WI38 (cell line): ENCODE measurements around the gene IRS1.

Source experiments
- H3K4me3 ChIP-seq: 2 replicates; pipeline ENCODE4 v1.5.1; 2011; ENCODE audit warnings: low read depth, mild to moderate bottlenecking, control low read depth, low read length
- CTCF ChIP-seq: IDR thresholded peaks from 2 replicates; pipeline ENCODE4 v1.5.1; 2012; ENCODE audit warnings: low read depth, mild to moderate bottlenecking, control low read depth, low read length

Gene IRS1

GRCh38 chr2:226775032-226775509 lies 24.5 kb downstream of the IRS1 start:
- no peak overlapping the region for H3K4me3 ChIP-seq
- no peak for TF ChIP-seq CTCF

GRCh38 chr2:226773291-226773690 lies 26.3 kb downstream of the IRS1 start:
- TF ChIP-seq CTCF, result no peak
- H3K4me3 ChIP-seq, result no peak overlapping the region

GRCh38 chr2:226772389-226773179 lies 27.0 kb downstream of the IRS1 start:
- no peak overlapping the region for H3K4me3 ChIP-seq

GRCh38 chr2:226771067-226771466 lies 28.6 kb downstream of the IRS1 start:
- H3K4me3 ChIP-seq, result no peak overlapping the region
- no peak for TF ChIP-seq CTCF

More at GRCh38 chr2:226772389-226773179, 27.0 kb downstream of the IRS1 start:
- TF ChIP-seq CTCF, result no peak

- no peak for TF ChIP-seq CTCF
- H3K4me3 ChIP-seq, result no peak overlapping the region
Observed at GRCh38 chr2:226767056-226767813, 32.4 kb downstream of the IRS1 start.

- TF ChIP-seq CTCF, result no peak
- H3K4me3 ChIP-seq, result no peak overlapping the region
Observed at GRCh38 chr2:226766352-226767055, 33.1 kb downstream of the IRS1 start.
